Measurements from ENCODE around the gene TP53TG5.

The TP53TG5 gene

GRCh38 chr20:45404438-45404837 lies 26.3 kb upstream of the TP53TG5 start:
- no CpG with 5 or more reads among the region's 1 CpG for WGBS, 2 experiments (ENCODE audit: insufficient coverage in 2 of 2)

GRCh38 chr20:45402946-45403345 lies 24.8 kb upstream of the TP53TG5 start:
- Histone ChIP-seq H3K9me3 (ENCODE audit: control insufficient read depth, low read length) (peaks cover 29% of the 10 kb centered on the region), H3K4me1 (ENCODE audit: control insufficient read depth, insufficient read depth, low read length, poor library complexity, severe bottlenecking) (peaks cover 3% of the 10 kb centered on the region), H3K4me3 (ENCODE audit: extremely low read depth, insufficient read depth, low read length, poor library complexity, severe bottlenecking) (no peak overlapping the region), H3K36me3 (ENCODE audit: control insufficient read depth, insufficient read depth, low read length) (no peaks in the 10 kb centered on the region), H3K27ac (ENCODE audit: low read depth, low read length, severe bottlenecking) (no peak overlapping the region)
- WGBS, 2 experiments (ENCODE audit: insufficient coverage in 2 of 2) = no CpG with 5 or more reads among the region's 1 CpG

More at GRCh38 chr20:45404438-45404837, 26.3 kb upstream of the TP53TG5 start:
- Histone ChIP-seq H3K4me3 (ENCODE audit: extremely low read depth, insufficient read depth, low read length, poor library complexity, severe bottlenecking) (no peak overlapping the region), H3K27ac (ENCODE audit: low read depth, low read length, severe bottlenecking) (no peak overlapping the region), H3K4me1 (ENCODE audit: control insufficient read depth, insufficient read depth, low read length, poor library complexity, severe bottlenecking) (peaks cover 3% of the 10 kb centered on the region), H3K9me3 (ENCODE audit: control insufficient read depth, low read length) (peaks cover 27% of the 10 kb centered on the region), H3K36me3 (ENCODE audit: control insufficient read depth, insufficient read depth, low read length) (peaks cover under 1% of the 10 kb centered on the region)

GRCh38 chr20:45400346-45401031 lies 22.4 kb upstream of the TP53TG5 start:
- H3K36me3 ChIP-seq (ENCODE audit: control insufficient read depth, insufficient read depth, low read length) = no peaks in the 10 kb centered on the region
- H3K9me3 ChIP-seq (ENCODE audit: control insufficient read depth, low read length) = peaks cover 29% of the 10 kb centered on the region
- WGBS, 2 experiments (ENCODE audit: insufficient coverage in 2 of 2) = 86 to 88% methylated on average over 5 to 6 of the region's 6 CpGs
- no peak overlapping the region for H3K27ac ChIP-seq (ENCODE audit: low read depth, low read length, severe bottlenecking)
- no peak overlapping the region for H3K4me3 ChIP-seq (ENCODE audit: extremely low read depth, insufficient read depth, low read length, poor library complexity, severe bottlenecking)
- no peaks in the 10 kb centered on the region for H3K4me1 ChIP-seq (ENCODE audit: control insufficient read depth, insufficient read depth, low read length, poor library complexity, severe bottlenecking)

- no peaks in the 10 kb centered on the region for H3K36me3 ChIP-seq (ENCODE audit: control insufficient read depth, insufficient read depth, low read length)
- WGBS, 2 experiments (ENCODE audit: insufficient coverage in 2 of 2) = no CpG with 5 or more reads among the region's 1 CpG
- peaks cover 29% of the 10 kb centered on the region for H3K9me3 ChIP-seq (ENCODE audit: control insufficient read depth, low read length)
- H3K4me3 ChIP-seq (ENCODE audit: extremely low read depth, insufficient read depth, low read length, poor library complexity, severe bottlenecking) = no peak overlapping the region
- H3K4me1 ChIP-seq (ENCODE audit: control insufficient read depth, insufficient read depth, low read length, poor library complexity, severe bottlenecking) = no peaks in the 10 kb centered on the region
- H3K27ac ChIP-seq (ENCODE audit: low read depth, low read length, severe bottlenecking) = no peak overlapping the region
These were observed 20.9 kb upstream of the TP53TG5 start for GRCh38 chr20:45399018-45399417.

- 85 to 90% methylated on average over 4 of the region's 7 CpGs for WGBS, 2 experiments (ENCODE audit: insufficient coverage in 2 of 2)
- no peaks in the 10 kb centered on the region for H3K36me3 ChIP-seq (ENCODE audit: control insufficient read depth, insufficient read depth, low read length)
- no peaks in the 10 kb centered on the region for H3K4me1 ChIP-seq (ENCODE audit: control insufficient read depth, insufficient read depth, low read length, poor library complexity, severe bottlenecking)
- no peak overlapping the region for H3K27ac ChIP-seq (ENCODE audit: low read depth, low read length, severe bottlenecking)
- no peak overlapping the region for H3K4me3 ChIP-seq (ENCODE audit: extremely low read depth, insufficient read depth, low read length, poor library complexity, severe bottlenecking)
- H3K9me3 ChIP-seq (ENCODE audit: control insufficient read depth, low read length) = peaks cover 8% of the 10 kb centered on the region
These were observed 16.9 kb upstream of the TP53TG5 start for GRCh38 chr20:45395114-45395415.

- no peak overlapping the region for H3K4me3 ChIP-seq (ENCODE audit: extremely low read depth, insufficient read depth, low read length, poor library complexity, severe bottlenecking)
- H3K27ac ChIP-seq (ENCODE audit: low read depth, low read length, severe bottlenecking) = no peak overlapping the region
- 88 to 91% methylated on average over 20 to 21 of the region's 21 CpGs for WGBS, 2 experiments (ENCODE audit: insufficient coverage in 2 of 2)
- H3K4me1 ChIP-seq (ENCODE audit: control insufficient read depth, insufficient read depth, low read length, poor library complexity, severe bottlenecking) = no peaks in the 10 kb centered on the region
- peaks cover 2% of the 10 kb centered on the region for H3K9me3 ChIP-seq (ENCODE audit: control insufficient read depth, low read length)
- no peaks in the 10 kb centered on the region for H3K36me3 ChIP-seq (ENCODE audit: control insufficient read depth, insufficient read depth, low read length)
These were observed 16.3 kb upstream of the TP53TG5 start for GRCh38 chr20:45394221-45395113.

GRCh38 chr20:45392733-45393132 lies 14.6 kb upstream of the TP53TG5 start:
- Histone ChIP-seq H3K4me3 (ENCODE audit: extremely low read depth, insufficient read depth, low read length, poor library complexity, severe bottlenecking) (no peak overlapping the region), H3K36me3 (ENCODE audit: control insufficient read depth, insufficient read depth, low read length) (no peaks in the 10 kb centered on the region), H3K4me1 (ENCODE audit: control insufficient read depth, insufficient read depth, low read length, poor library complexity, severe bottlenecking) (no peaks in the 10 kb centered on the region), H3K27ac (ENCODE audit: low read depth, low read length, severe bottlenecking) (no peak overlapping the region), H3K9me3 (ENCODE audit: control insufficient read depth, low read length) (no peaks in the 10 kb centered on the region)
- WGBS, 2 experiments (ENCODE audit: insufficient coverage in 2 of 2) = 100% methylated on average over 1 of the region's 3 CpGs; no CpG with 5 or more reads in 1 of the 2 experiments

- H3K4me3 ChIP-seq (ENCODE audit: extremely low read depth, insufficient read depth, low read length, poor library complexity, severe bottlenecking) = no peak overlapping the region
- WGBS, 2 experiments (ENCODE audit: insufficient coverage in 2 of 2) = 100% methylated on average over 1 of the region's 2 CpGs; no CpG with 5 or more reads in 1 of the 2 experiments
- no peaks in the 10 kb centered on the region for H3K9me3 ChIP-seq (ENCODE audit: control insufficient read depth, low read length)
- H3K36me3 ChIP-seq (ENCODE audit: control insufficient read depth, insufficient read depth, low read length) = no peaks in the 10 kb centered on the region
- no peaks in the 10 kb centered on the region for H3K4me1 ChIP-seq (ENCODE audit: control insufficient read depth, insufficient read depth, low read length, poor library complexity, severe bottlenecking)
- H3K27ac ChIP-seq (ENCODE audit: low read depth, low read length, severe bottlenecking) = no peak overlapping the region
These were observed 13.4 kb upstream of the TP53TG5 start for GRCh38 chr20:45391559-45391958.

GRCh38 chr20:45390931-45391330 lies 12.8 kb upstream of the TP53TG5 start:
- Histone ChIP-seq H3K9me3 (ENCODE audit: control insufficient read depth, low read length) (no peaks in the 10 kb centered on the region), H3K4me1 (ENCODE audit: control insufficient read depth, insufficient read depth, low read length, poor library complexity, severe bottlenecking) (no peaks in the 10 kb centered on the region), H3K4me3 (ENCODE audit: extremely low read depth, insufficient read depth, low read length, poor library complexity, severe bottlenecking) (no peak overlapping the region), H3K27ac (ENCODE audit: low read depth, low read length, severe bottlenecking) (no peak overlapping the region), H3K36me3 (ENCODE audit: control insufficient read depth, insufficient read depth, low read length) (no peaks in the 10 kb centered on the region)
- no CpG with 5 or more reads among the region's 2 CpGs for WGBS, 2 experiments (ENCODE audit: insufficient coverage in 2 of 2)

- Histone ChIP-seq H3K27ac (ENCODE audit: low read depth, low read length, severe bottlenecking) (no peak overlapping the region), H3K36me3 (ENCODE audit: control insufficient read depth, insufficient read depth, low read length) (no peaks in the 10 kb centered on the region), H3K4me3 (ENCODE audit: extremely low read depth, insufficient read depth, low read length, poor library complexity, severe bottlenecking) (no peak overlapping the region), H3K9me3 (ENCODE audit: control insufficient read depth, low read length) (no peaks in the 10 kb centered on the region), H3K4me1 (ENCODE audit: control insufficient read depth, insufficient read depth, low read length, poor library complexity, severe bottlenecking) (no peaks in the 10 kb centered on the region)
- WGBS, 2 experiments (ENCODE audit: insufficient coverage in 2 of 2) = no CpG with 5 or more reads among the region's 1 CpG
These were observed 9.1 kb upstream of the TP53TG5 start for GRCh38 chr20:45387274-45387673.

- Histone ChIP-seq H3K4me1 (ENCODE audit: control insufficient read depth, insufficient read depth, low read length, poor library complexity, severe bottlenecking) (peaks cover 4% of the 10 kb centered on the region), H3K27ac (ENCODE audit: low read depth, low read length, severe bottlenecking) (no peak overlapping the region), H3K9me3 (ENCODE audit: control insufficient read depth, low read length) (no peaks in the 10 kb centered on the region), H3K36me3 (ENCODE audit: control insufficient read depth, insufficient read depth, low read length) (peaks cover 3% of the 10 kb centered on the region), H3K4me3 (ENCODE audit: extremely low read depth, insufficient read depth, low read length, poor library complexity, severe bottlenecking) (no peak overlapping the region)
- WGBS, 2 experiments (ENCODE audit: insufficient coverage in 2 of 2) = 88 to 93% methylated on average over 11 of the region's 11 CpGs
These were observed 856 bp downstream of the TP53TG5 start for GRCh38 chr20:45377269-45377668.
